ENCODE results near the gene CDC42EP3. TPM values are rescaled to one million over a fixed set of nuclear protein-coding genes. Genes with fewer than 3 reads are reported as not detected.

The CDC42EP3 gene, protein sequence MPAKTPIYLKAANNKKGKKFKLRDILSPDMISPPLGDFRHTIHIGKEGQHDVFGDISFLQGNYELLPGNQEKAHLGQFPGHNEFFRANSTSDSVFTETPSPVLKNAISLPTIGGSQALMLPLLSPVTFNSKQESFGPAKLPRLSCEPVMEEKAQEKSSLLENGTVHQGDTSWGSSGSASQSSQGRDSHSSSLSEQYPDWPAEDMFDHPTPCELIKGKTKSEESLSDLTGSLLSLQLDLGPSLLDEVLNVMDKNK
- polyA plus RNA-seq (2012; ENCODE audit: missing spikeins): 56.5 TPM

GRCh38 chr2:37671009-37671815, at the start of gene CDC42EP3:
TSS of gene CDC42EP3 (minus strand) at chr2:37671642. CDS start at chr2:37646587, 25,055 bp downstream.
- FAIRE-seq: peak; percentile 21
- peak; percentile 72 for DNase-seq (ENCODE audit: insufficient read length)
- TF ChIP-seq POLR2A (IDR thresholded peaks at IDR 0.05; ENCODE audit: low read depth, low read length): peak; percentile 89
- peak; percentile 73 for TF ChIP-seq POLR2AphosphoS5 (IDR thresholded peaks at IDR 0.05; ENCODE audit: low read depth, low read length)
- peak; percentile 81; the same call in 1 of the 2 replicates for TF ChIP-seq TAF1 (IDR thresholded peaks at IDR 0.05; ENCODE audit: borderline replicate concordance, low read depth, low read length)

DNA sequence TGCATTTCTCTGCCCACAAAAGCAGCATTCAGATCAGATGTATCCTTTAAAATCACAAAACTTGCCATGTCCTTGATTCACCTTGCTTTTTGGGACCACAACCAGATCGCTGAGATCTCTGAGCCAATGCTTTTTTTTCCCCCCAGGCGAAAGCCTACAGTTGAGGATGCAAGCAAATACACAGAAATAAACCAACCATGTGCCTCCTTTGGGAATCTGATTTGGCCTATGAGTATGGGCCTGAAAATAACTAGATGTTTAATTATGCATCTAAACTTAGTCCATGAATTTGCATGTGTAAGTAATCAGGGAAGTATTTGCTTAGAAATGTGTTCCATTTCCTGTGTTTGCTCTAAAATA, 49.7 kb upstream of the CDC42EP3 start:
- DNase-seq (ENCODE audit: insufficient read length): no peak
- no peak for FAIRE-seq
- TF ChIP-seq TAF1 (IDR thresholded peaks at IDR 0.05; ENCODE audit: borderline replicate concordance, low read depth, low read length): no peak
- TF ChIP-seq POLR2AphosphoS5 (IDR thresholded peaks at IDR 0.05; ENCODE audit: low read depth, low read length): no peak
- no peak for TF ChIP-seq POLR2A (IDR thresholded peaks at IDR 0.05; ENCODE audit: low read depth, low read length)

DNA sequence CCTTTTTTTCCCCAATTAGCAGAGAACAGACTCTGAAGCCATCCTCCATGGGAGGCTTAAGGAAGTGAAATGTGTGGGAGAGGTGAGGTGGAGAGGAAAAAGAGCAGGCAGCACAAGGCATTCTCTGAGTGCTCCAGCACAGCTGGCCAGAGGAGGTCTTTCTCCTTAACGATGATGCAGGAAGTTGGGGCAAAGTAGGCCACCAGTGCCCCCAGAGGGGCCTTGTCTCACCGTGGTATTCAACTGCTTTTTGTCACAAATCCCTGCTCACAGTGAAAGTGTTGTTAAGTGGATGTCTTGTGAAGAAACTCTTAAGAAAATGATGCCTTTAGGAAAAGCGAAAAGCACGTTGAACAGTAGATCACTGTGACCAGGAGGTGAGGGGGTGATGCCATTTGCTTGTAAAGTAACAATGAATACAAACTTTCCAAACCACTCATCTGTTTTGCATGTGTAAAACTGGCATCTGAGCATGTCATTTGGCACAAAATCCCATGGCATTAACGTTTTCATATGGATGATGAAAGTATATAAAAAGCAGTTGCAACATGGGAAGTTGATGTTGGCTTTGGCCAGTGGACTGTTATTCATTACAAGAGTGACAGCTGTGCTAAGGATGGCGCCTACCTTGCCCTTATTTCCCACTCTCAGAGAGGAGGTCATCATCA, 49.2 kb upstream of the CDC42EP3 start:
- FAIRE-seq (no peak), DNase-seq (ENCODE audit: insufficient read length) (no peak)

GRCh38 chr2:37718515-37719161, 47.2 kb upstream of the CDC42EP3 start:
- no peak for FAIRE-seq
- no peak for TF ChIP-seq POLR2AphosphoS5 (IDR thresholded peaks at IDR 0.05; ENCODE audit: low read depth, low read length)
- TF ChIP-seq POLR2A (IDR thresholded peaks at IDR 0.05; ENCODE audit: low read depth, low read length): no peak
- no peak for TF ChIP-seq TAF1 (IDR thresholded peaks at IDR 0.05; ENCODE audit: borderline replicate concordance, low read depth, low read length)
- no peak for DNase-seq (ENCODE audit: insufficient read length)

More for the DNA sequence above, 49.2 kb upstream of the CDC42EP3 start:
- TF ChIP-seq TAF1 (IDR thresholded peaks at IDR 0.05; ENCODE audit: borderline replicate concordance, low read depth, low read length): no peak
- TF ChIP-seq POLR2AphosphoS5 (IDR thresholded peaks at IDR 0.05; ENCODE audit: low read depth, low read length): no peak
- no peak for TF ChIP-seq POLR2A (IDR thresholded peaks at IDR 0.05; ENCODE audit: low read depth, low read length)

GRCh38 chr2:37713258-37713700, 41.8 kb upstream of the CDC42EP3 start:
- TF ChIP-seq POLR2A (IDR thresholded peaks at IDR 0.05; ENCODE audit: low read depth, low read length) (no peak), TAF1 (IDR thresholded peaks at IDR 0.05; ENCODE audit: borderline replicate concordance, low read depth, low read length) (no peak), POLR2AphosphoS5 (IDR thresholded peaks at IDR 0.05; ENCODE audit: low read depth, low read length) (no peak)
- no peak for DNase-seq (ENCODE audit: insufficient read length)
- no peak for FAIRE-seq

- DNase-seq (ENCODE audit: insufficient read length) (no peak), FAIRE-seq (no peak)
- TF ChIP-seq POLR2AphosphoS5 (IDR thresholded peaks at IDR 0.05; ENCODE audit: low read depth, low read length): no peak
- no peak for TF ChIP-seq POLR2A (IDR thresholded peaks at IDR 0.05; ENCODE audit: low read depth, low read length)
- TF ChIP-seq TAF1 (IDR thresholded peaks at IDR 0.05; ENCODE audit: borderline replicate concordance, low read depth, low read length): no peak
Measured at GRCh38 chr2:37711831-37712230, 40.4 kb upstream of the CDC42EP3 start.

GRCh38 chr2:37711308-37711731, 39.9 kb upstream of the CDC42EP3 start:
- FAIRE-seq: no peak
- no peak for DNase-seq (ENCODE audit: insufficient read length)
- TF ChIP-seq POLR2AphosphoS5 (IDR thresholded peaks at IDR 0.05; ENCODE audit: low read depth, low read length) (no peak), TAF1 (IDR thresholded peaks at IDR 0.05; ENCODE audit: borderline replicate concordance, low read depth, low read length) (no peak), POLR2A (IDR thresholded peaks at IDR 0.05; ENCODE audit: low read depth, low read length) (no peak)

DNA sequence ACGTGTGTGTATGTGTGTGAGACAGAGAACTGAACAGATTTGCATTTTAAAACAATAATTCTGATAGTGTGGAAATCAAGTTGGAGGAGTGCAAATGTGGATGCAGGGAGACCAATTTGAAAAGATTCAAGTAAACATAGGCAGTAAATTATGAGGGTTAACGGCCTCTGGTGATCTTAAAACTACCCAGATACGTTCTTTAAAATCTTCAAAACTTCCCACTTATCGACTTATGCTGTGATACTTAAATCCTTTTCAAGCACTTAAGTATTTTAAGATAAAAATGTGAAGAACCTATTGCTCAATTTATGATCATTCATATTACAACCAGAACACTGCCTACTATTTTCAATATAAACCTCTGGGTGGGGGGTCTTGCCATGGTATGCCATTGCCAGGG, 37.7 kb upstream of the CDC42EP3 start:
- FAIRE-seq (no peak), DNase-seq (ENCODE audit: insufficient read length) (no peak)
- TF ChIP-seq POLR2AphosphoS5 (IDR thresholded peaks at IDR 0.05; ENCODE audit: low read depth, low read length): no peak
- TF ChIP-seq POLR2A (IDR thresholded peaks at IDR 0.05; ENCODE audit: low read depth, low read length): no peak
- TF ChIP-seq TAF1 (IDR thresholded peaks at IDR 0.05; ENCODE audit: borderline replicate concordance, low read depth, low read length): no peak

GRCh38 chr2:37708146-37708545, 36.7 kb upstream of the CDC42EP3 start:
- TF ChIP-seq POLR2A (IDR thresholded peaks at IDR 0.05; ENCODE audit: low read depth, low read length): no peak
- no peak for TF ChIP-seq POLR2AphosphoS5 (IDR thresholded peaks at IDR 0.05; ENCODE audit: low read depth, low read length)
- no peak for TF ChIP-seq TAF1 (IDR thresholded peaks at IDR 0.05; ENCODE audit: borderline replicate concordance, low read depth, low read length)

GRCh38 chr2:37707393-37707792, 36.0 kb upstream of the CDC42EP3 start:
- FAIRE-seq (no peak), DNase-seq (ENCODE audit: insufficient read length) (no peak)
- no peak for TF ChIP-seq POLR2AphosphoS5 (IDR thresholded peaks at IDR 0.05; ENCODE audit: low read depth, low read length)

More at GRCh38 chr2:37708146-37708545, 36.7 kb upstream of the CDC42EP3 start:
- FAIRE-seq: no peak
- DNase-seq (ENCODE audit: insufficient read length): no peak

Data from GM12892 (cell line).